ENCODE data around the gene CDC20.

DNA sequence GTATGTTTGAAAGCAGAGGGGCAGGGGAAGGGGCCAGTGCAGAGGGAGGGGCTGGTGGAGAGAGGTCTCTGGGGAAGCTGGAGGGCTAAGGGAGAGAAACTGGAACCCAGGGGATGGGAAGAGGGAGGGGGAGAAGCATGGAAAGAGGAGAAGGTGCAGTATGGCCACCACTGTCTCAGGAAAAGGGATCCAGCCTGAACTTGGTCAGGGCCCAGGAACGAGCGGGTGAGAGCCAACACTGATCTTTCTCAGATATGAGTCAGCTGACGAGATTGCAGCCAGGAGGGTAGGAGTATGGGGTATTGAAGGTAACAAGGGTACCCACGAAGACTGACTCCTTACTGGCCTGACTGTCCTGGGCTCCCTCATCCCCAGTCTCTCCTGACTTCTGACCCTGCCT, 40.0 kb upstream of the CDC20 start:
- TF ChIP-seq, protein P1, sequence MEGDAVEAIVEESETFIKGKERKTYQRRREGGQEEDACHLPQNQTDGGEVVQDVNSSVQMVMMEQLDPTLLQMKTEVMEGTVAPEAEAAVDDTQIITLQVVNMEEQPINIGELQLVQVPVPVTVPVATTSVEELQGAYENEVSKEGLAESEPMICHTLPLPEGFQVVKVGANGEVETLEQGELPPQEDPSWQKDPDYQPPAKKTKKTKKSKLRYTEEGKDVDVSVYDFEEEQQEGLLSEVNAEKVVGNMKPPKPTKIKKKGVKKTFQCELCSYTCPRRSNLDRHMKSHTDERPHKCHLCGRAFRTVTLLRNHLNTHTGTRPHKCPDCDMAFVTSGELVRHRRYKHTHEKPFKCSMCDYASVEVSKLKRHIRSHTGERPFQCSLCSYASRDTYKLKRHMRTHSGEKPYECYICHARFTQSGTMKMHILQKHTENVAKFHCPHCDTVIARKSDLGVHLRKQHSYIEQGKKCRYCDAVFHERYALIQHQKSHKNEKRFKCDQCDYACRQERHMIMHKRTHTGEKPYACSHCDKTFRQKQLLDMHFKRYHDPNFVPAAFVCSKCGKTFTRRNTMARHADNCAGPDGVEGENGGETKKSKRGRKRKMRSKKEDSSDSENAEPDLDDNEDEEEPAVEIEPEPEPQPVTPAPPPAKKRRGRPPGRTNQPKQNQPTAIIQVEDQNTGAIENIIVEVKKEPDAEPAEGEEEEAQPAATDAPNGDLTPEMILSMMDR (conservative IDR thresholded peaks at IDR 0.05; ENCODE audit: low read depth, low read length), result no peak
- TF ChIP-seq SMC3 (IDR thresholded peaks at IDR 0.05; ENCODE audit: low read depth, low read length) (no peak), RAD21 (IDR thresholded peaks at IDR 0.05; ENCODE audit: low read length) (no peak), MAFK (IDR thresholded peaks at IDR 0.05; ENCODE audit: low read depth, low read length) (no peak), POLR2A (IDR thresholded peaks at IDR 0.05; ENCODE audit: low read depth, low read length) (no peak)

Measured in IMR-90 (cell line).